Neural cell (in vitro differentiated cells): Measurements from ENCODE around the gene TRIM72. TPM values are rescaled to one million over a fixed set of nuclear protein-coding genes. Genes with fewer than 3 reads are reported as not detected.

Experiments used
- H2AFZ ChIP-seq: fragments of 200-600, 300-800 bp; sonication (generic), shearing (Covaris generic); 2 replicates; pipeline ENCODE4 v1.6.0; 2014; ENCODE audit warnings: low read depth, mild to moderate bottlenecking, antibody characterized with exemption, low read length, moderate library complexity
- H3F3A ChIP-seq: fragments of 200-600 bp; shearing (Covaris generic); 2 replicates; pipeline ENCODE4 v1.6.1; 2016; ENCODE audit warnings: mild to moderate bottlenecking, moderate library complexity, mixed read lengths, antibody characterized with exemption, low read length; ENCODE audit not compliant: insufficient read depth, poor library complexity, severe bottlenecking
- H3K27ac ChIP-seq: fragments of 200-600, 300-800 bp; sonication (generic), shearing (Covaris generic); 2 replicates; pipeline ENCODE4 v1.5.1; 2014; ENCODE audit warnings: mild to moderate bottlenecking, low read length, moderate library complexity
- H3K27me3 ChIP-seq: fragments of 300-800, 200-600 bp; sonication (generic), shearing (Covaris generic); 2 replicates; pipeline ENCODE4 v1.6.0; 2014; ENCODE audit warnings: mild to moderate bottlenecking, low read depth, low read length, moderate library complexity; ENCODE audit not compliant: insufficient read depth
- H3K36me3 ChIP-seq: fragments of 300-800, 200-600 bp; sonication (generic), shearing (Covaris generic); 2 replicates; pipeline ENCODE4 v1.5.1; 2014; ENCODE audit warnings: mild to moderate bottlenecking, antibody characterized with exemption, low read length, moderate library complexity; ENCODE audit not compliant: insufficient read depth
- H3K4me2 ChIP-seq: fragments of 300-800, 200-600 bp; sonication (generic), shearing (Covaris generic); 2 replicates; pipeline ENCODE4 v1.6.0; 2014; ENCODE audit warnings: mild to moderate bottlenecking, low read length
- H3K4me3 ChIP-seq: fragments of 300-800, 200-600 bp; sonication (generic), shearing (Covaris generic); 2 replicates; pipeline ENCODE4 v1.5.1; 2014; ENCODE audit warnings: mild to moderate bottlenecking, low read length, moderate library complexity
- H3K79me2 ChIP-seq: fragments of 200-600 bp; shearing (Covaris generic); replicated peaks from 2 replicates; pipeline ENCODE4 v1.6.0; 2014; ENCODE audit warnings: mild to moderate bottlenecking, low read length, moderate library complexity; ENCODE audit not compliant: insufficient read depth
- H3K9ac ChIP-seq: fragments of 300-800, 200-600 bp; sonication (generic), shearing (Covaris generic); 2 replicates; pipeline ENCODE4 v1.6.1; 2016; ENCODE audit warnings: mild to moderate bottlenecking, low read length, mixed read lengths
- H3K9me2 ChIP-seq: fragments of 200-600 bp; shearing (Covaris generic); 2 replicates; pipeline ENCODE4 v1.6.1; 2016; ENCODE audit warnings: mild to moderate bottlenecking, low read length, mixed read lengths; ENCODE audit not compliant: insufficient read depth
- H3K9me3 ChIP-seq: fragments of 200-600, 300-800 bp; sonication (generic), shearing (Covaris generic); 2 replicates; pipeline ENCODE4 v1.6.1; 2016; ENCODE audit warnings: mild to moderate bottlenecking, mixed run types, low read length, moderate library complexity, mixed read lengths
- H4K20me1 ChIP-seq: fragments of 200-600 bp; shearing (Covaris generic); 2 replicates; pipeline ENCODE4 v1.6.1; 2016; ENCODE audit warnings: mild to moderate bottlenecking, mixed run types; ENCODE audit not compliant: insufficient read depth
- CTCF ChIP-seq: fragments of 450-650 bp; IDR thresholded peaks from 2 replicates; pipeline ENCODE4 v1.5.1; 2014; ENCODE audit warnings: antibody characterized with exemption, mild to moderate bottlenecking, moderate library complexity; ENCODE audit not compliant: poor library complexity, severe bottlenecking
- EP300 ChIP-seq: fragments of 450-650 bp; conservative IDR thresholded peaks from 2 replicates; pipeline ENCODE4 v1.6.1; 2014; ENCODE audit warnings: antibody characterized with exemption, mild to moderate bottlenecking, moderate library complexity; ENCODE audit not compliant: poor library complexity, severe bottlenecking
- EZH2 ChIP-seq: fragments of 200-600, 300-800 bp; shearing (Covaris generic), sonication (generic); IDR thresholded peaks from 2 replicates; pipeline ENCODE4 v1.6.1; 2014; ENCODE audit warnings: antibody characterized with exemption, low read length, borderline replicate concordance, mild to moderate bottlenecking; ENCODE audit not compliant: insufficient read depth, poor library complexity, severe bottlenecking
- MXI1 ChIP-seq: fragments of 450-650 bp; conservative IDR thresholded peaks from 2 replicates; pipeline ENCODE4 v1.6.1; 2014; ENCODE audit warnings: antibody characterized with exemption, mild to moderate bottlenecking; ENCODE audit not compliant: poor library complexity, severe bottlenecking
- POLR2AphosphoS5 ChIP-seq: IDR thresholded peaks from 2 replicates; pipeline ENCODE4 v1.6.1; 2012
- RAD21 ChIP-seq: fragments of 450-650 bp; conservative IDR thresholded peaks from 2 replicates; pipeline ENCODE4 v1.6.1; 2014; ENCODE audit warnings: antibody characterized with exemption, mild to moderate bottlenecking, moderate library complexity
- SMC3 ChIP-seq: fragments of 450-650 bp; conservative IDR thresholded peaks from 2 replicates; pipeline ENCODE4 v1.6.1; 2014; ENCODE audit warnings: antibody characterized with exemption, mild to moderate bottlenecking, moderate library complexity; ENCODE audit not compliant: poor library complexity
- TAF1 ChIP-seq: IDR thresholded peaks from 2 replicates; pipeline ENCODE4 v1.6.1; 2012; ENCODE audit warnings: low read depth
- polyA plus RNA-seq: library from polyadenylated mRNA; depleted of rRNA; stranded (reverse); fragments of >200 nt; gene quantifications from 2 replicates; pipeline ENCODE4 v1.2.3, GENCODE V29; 2014
- TF ChIP-seq, protein P1 (sequence below): IDR thresholded peaks from 2 replicates; pipeline ENCODE4 v1.6.1; 2012; ENCODE audit warnings: borderline replicate concordance

The TRIM72 gene
- polyA plus RNA-seq, 1 donor from 2014 or later, result 0.05 TPM

GRCh38 chr16:31258366-31258765 is 44.4 kb downstream of the TRIM72 start:
- H3K9me3 ChIP-seq, result no peaks in the 10 kb centered on the region
- H3K36me3 ChIP-seq, result no peaks in the 10 kb centered on the region
- H2AFZ ChIP-seq, result no peak overlapping the region
- no peaks in the 10 kb centered on the region for H3K9me2 ChIP-seq
- H3K4me2 ChIP-seq, result no peak overlapping the region
- no peak overlapping the region for H3K9ac ChIP-seq
- H3K79me2 ChIP-seq, result no peaks in the 10 kb centered on the region
- no peaks in the 10 kb centered on the region for H3K27me3 ChIP-seq
- H3K4me3 ChIP-seq, result no peak overlapping the region
- no peaks in the 10 kb centered on the region for H3F3A ChIP-seq
- no peak overlapping the region for H3K27ac ChIP-seq
- TF ChIP-seq MXI1, result no peak
- no peak for TF ChIP-seq EZH2
- TF ChIP-seq CTCF, result no peak
- no peak for TF ChIP-seq SMC3
- no peak for TF ChIP-seq POLR2AphosphoS5
- TF ChIP-seq EP300, result no peak
- TF ChIP-seq, protein P1, sequence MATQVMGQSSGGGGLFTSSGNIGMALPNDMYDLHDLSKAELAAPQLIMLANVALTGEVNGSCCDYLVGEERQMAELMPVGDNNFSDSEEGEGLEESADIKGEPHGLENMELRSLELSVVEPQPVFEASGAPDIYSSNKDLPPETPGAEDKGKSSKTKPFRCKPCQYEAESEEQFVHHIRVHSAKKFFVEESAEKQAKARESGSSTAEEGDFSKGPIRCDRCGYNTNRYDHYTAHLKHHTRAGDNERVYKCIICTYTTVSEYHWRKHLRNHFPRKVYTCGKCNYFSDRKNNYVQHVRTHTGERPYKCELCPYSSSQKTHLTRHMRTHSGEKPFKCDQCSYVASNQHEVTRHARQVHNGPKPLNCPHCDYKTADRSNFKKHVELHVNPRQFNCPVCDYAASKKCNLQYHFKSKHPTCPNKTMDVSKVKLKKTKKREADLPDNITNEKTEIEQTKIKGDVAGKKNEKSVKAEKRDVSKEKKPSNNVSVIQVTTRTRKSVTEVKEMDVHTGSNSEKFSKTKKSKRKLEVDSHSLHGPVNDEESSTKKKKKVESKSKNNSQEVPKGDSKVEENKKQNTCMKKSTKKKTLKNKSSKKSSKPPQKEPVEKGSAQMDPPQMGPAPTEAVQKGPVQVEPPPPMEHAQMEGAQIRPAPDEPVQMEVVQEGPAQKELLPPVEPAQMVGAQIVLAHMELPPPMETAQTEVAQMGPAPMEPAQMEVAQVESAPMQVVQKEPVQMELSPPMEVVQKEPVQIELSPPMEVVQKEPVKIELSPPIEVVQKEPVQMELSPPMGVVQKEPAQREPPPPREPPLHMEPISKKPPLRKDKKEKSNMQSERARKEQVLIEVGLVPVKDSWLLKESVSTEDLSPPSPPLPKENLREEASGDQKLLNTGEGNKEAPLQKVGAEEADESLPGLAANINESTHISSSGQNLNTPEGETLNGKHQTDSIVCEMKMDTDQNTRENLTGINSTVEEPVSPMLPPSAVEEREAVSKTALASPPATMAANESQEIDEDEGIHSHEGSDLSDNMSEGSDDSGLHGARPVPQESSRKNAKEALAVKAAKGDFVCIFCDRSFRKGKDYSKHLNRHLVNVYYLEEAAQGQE, result no peak
- TF ChIP-seq TAF1, result no peak
- H4K20me1 ChIP-seq, result no peaks in the 10 kb centered on the region

DNA sequence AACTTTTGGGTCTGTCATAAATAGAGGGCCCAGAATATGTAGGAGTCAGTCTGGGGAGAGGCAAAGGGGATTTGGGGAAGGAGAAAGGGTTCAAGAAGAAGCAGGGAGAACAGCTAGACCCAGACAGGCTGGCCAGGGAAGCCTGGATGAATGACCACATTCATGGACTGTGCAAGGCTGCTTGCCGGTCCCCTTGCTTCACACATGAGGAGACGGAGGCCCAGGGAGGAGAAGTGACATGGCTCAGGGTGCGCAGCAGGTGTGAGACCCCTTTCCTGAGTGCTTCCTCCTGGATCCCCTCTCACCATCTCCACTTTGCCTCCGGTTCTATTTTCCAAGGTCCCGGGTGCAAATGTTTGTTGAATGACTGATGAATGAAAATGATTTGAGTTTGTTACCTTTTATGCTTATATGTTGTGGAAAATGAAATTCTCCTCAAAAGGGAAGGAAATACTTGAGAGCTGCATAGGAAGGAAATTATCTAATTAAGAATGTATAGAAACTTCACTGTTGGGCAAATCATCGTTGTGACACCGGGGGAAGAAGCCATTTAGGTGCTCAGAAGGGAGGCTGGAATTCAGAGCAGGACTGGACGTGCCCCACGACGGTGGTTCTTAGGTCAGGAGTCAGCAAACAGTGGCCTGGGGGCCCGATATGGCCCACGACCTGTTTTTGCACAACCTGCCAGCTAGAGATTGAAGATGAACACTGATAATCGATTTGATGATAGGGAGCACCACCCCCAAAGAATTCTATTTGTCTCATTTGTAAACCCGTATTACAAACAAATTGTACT is 46.4 kb downstream of the TRIM72 start:
- no peak overlapping the region for H3K9ac ChIP-seq
- H3K4me3 ChIP-seq, result no peak overlapping the region
- TF ChIP-seq EZH2 (no peak), TAF1 (no peak), SMC3 (no peak), EP300 (no peak), CTCF (no peak), POLR2AphosphoS5 (no peak), MXI1 (no peak), RAD21 (no peak)
- TF ChIP-seq, protein P1, result no peak
- H3K9me2 ChIP-seq, result no peaks in the 10 kb centered on the region
- H3K4me2 ChIP-seq, result no peak overlapping the region
- no peaks in the 10 kb centered on the region for H3F3A ChIP-seq
- H3K27ac ChIP-seq, result no peak overlapping the region
- no peaks in the 10 kb centered on the region for H3K9me3 ChIP-seq
- H3K79me2 ChIP-seq, result no peaks in the 10 kb centered on the region
- no peak overlapping the region for H2AFZ ChIP-seq
- H3K27me3 ChIP-seq, result no peaks in the 10 kb centered on the region
- no peaks in the 10 kb centered on the region for H3K36me3 ChIP-seq
- no peaks in the 10 kb centered on the region for H4K20me1 ChIP-seq
